K562 (cell line): Measurements from ENCODE around the gene AAMDC. TPM values are rescaled to one million over a fixed set of nuclear protein-coding genes. Genes with fewer than 3 reads are reported as not detected.

Experiments
- MAFF ChIP-seq: IDR thresholded peaks from 2 replicates; pipeline ENCODE4 v1.6.1; 2012; ENCODE audit warnings: low read length, improper control_type of control experiment
- MCM7 ChIP-seq, 2 experiments: fragments of 450-650 bp; IDR thresholded peaks; 2 replicates each; pipeline ENCODE4 v1.6.1; 2016 to 2018
- NONO ChIP-seq, 2 experiments: fragments of 200-400 bp in 1 of 2; fragments of 450-650 bp in 1 of 2; formaldehyde crosslinking in 1 of 2; IDR thresholded peaks; 2 replicates each; pipeline ENCODE4 v1.6.1; 2017; ENCODE audit warnings: low read depth in 2 of 2, mild to moderate bottlenecking in 2 of 2, moderate library complexity in 2 of 2, low read length in 1 of 2
- RBFOX2 ChIP-seq: fragments of 200-400 bp; formaldehyde crosslinking; IDR thresholded peaks from 2 replicates; pipeline ENCODE4 v1.6.1; 2017; ENCODE audit warnings: low read depth, mild to moderate bottlenecking, low read length, moderate library complexity
- SRSF1 ChIP-seq: fragments of 200-400 bp; formaldehyde crosslinking; IDR thresholded peaks from 2 replicates; pipeline ENCODE4 v1.6.1; 2017; ENCODE audit warnings: mild to moderate bottlenecking, low read depth, low read length, moderate library complexity
- TAF7 ChIP-seq: fragments of 450-650 bp; IDR thresholded peaks from 2 replicates; pipeline ENCODE4 v1.6.1; 2016; ENCODE audit warnings: missing genetic modification characterization, missing compliant biosample characterization
- ZNF263 ChIP-seq: sonication (generic); formaldehyde crosslinking; IDR thresholded peaks from 2 replicates; pipeline ENCODE4 v1.8.0; 2022; ENCODE audit warnings: mild to moderate bottlenecking, missing genetic modification reagents, borderline replicate concordance
- ZNF384 ChIP-seq: IDR thresholded peaks from 2 replicates; pipeline ENCODE4 v1.6.1; 2012; ENCODE audit warnings: low read depth, low read length, improper control_type of control experiment
- polyA plus RNA-seq, 8 experiments: library from polyadenylated mRNA; depleted of rRNA in 4 of 8; stranded (reverse) in 5 of 8; unstranded in 3 of 8; fragments of >200 nt; fragmentation: Nextera tagmentation in 2 of 8; fragmentation: Illumina TruSeq in 1 of 8; extraction: Ambion mirVana in 2 of 8; extraction: Trizol in 1 of 8; gene quantifications; 2 replicates each; pipeline versions ENCODE4 v1.2.1 to v1.2.3, GENCODE V29; 2011 to 2014; ENCODE audit warnings: inconsistent platforms in 1 of 8, missing spikeins in 1 of 8
- total RNA-seq, 7 experiments: library from RNA; depleted of rRNA in 6 of 7; stranded (reverse); fragments of >200 nt in 6 of 7; fragmentation: Illumina TruSeq in 2 of 7; extraction: Trizol in 2 of 7; gene quantifications; 2 replicates each; pipeline versions ENCODE4 v1.2.1 to v1.2.3, GENCODE V29; 2011 to 2021; ENCODE audit warnings: low replicate concordance in 1 of 7
- TF ChIP-seq, protein P1 (sequence below): sonication (generic); formaldehyde crosslinking; IDR thresholded peaks from 2 replicates; pipeline ENCODE4 v1.8.0; 2023; ENCODE audit warnings: missing genetic modification reagents, mild to moderate bottlenecking, borderline replicate concordance
- TF ChIP-seq, protein P2 (sequence below), 2 experiments: fragments of 450-650 bp; conservative IDR thresholded peaks; 2 replicates each; pipeline ENCODE4 v1.6.1; 2017; ENCODE audit warnings: mild to moderate bottlenecking in 2 of 2, moderate library complexity in 2 of 2
- TF ChIP-seq, protein P3 (sequence below), 2 experiments: fragments of 450-650 bp in 1 of 2; sonication (generic) in 1 of 2; formaldehyde crosslinking in 1 of 2; IDR thresholded peaks; 2 replicates each; pipeline versions ENCODE4 v1.7.1 to v1.9.0; 2016 to 2022; ENCODE audit warnings: inconsistent platforms in 1 of 2, mild to moderate bottlenecking in 1 of 2, missing genetic modification reagents in 1 of 2

AAMDC gene
- total and polyA plus RNA-seq, 9 of the 15 experiments (the other 6 are each of a cell fraction or from before 2014, with no cell fraction given), result 10.4 to 40.6 (median 15.6) TPM

DNA sequence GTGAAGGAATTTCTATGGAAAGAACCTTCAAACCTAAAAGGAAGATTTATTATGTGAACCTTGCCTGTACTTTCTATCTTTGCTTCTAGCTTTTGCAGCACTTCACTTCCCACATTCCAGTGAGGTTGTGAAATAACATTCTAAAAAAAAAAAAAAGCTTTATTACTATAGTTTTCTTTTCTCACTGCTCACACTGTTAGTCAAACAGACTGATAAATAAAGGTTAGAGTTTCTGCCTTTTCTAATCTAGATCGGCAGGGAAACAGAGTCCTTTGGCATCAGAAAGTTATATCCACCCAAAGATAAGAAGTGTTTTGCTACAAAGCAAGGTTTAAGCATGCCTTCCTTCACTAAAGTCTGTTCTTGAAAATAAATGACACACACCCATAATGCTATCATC is 2.8 kb downstream of the AAMDC start (continued):
- TF ChIP-seq, protein P1, sequence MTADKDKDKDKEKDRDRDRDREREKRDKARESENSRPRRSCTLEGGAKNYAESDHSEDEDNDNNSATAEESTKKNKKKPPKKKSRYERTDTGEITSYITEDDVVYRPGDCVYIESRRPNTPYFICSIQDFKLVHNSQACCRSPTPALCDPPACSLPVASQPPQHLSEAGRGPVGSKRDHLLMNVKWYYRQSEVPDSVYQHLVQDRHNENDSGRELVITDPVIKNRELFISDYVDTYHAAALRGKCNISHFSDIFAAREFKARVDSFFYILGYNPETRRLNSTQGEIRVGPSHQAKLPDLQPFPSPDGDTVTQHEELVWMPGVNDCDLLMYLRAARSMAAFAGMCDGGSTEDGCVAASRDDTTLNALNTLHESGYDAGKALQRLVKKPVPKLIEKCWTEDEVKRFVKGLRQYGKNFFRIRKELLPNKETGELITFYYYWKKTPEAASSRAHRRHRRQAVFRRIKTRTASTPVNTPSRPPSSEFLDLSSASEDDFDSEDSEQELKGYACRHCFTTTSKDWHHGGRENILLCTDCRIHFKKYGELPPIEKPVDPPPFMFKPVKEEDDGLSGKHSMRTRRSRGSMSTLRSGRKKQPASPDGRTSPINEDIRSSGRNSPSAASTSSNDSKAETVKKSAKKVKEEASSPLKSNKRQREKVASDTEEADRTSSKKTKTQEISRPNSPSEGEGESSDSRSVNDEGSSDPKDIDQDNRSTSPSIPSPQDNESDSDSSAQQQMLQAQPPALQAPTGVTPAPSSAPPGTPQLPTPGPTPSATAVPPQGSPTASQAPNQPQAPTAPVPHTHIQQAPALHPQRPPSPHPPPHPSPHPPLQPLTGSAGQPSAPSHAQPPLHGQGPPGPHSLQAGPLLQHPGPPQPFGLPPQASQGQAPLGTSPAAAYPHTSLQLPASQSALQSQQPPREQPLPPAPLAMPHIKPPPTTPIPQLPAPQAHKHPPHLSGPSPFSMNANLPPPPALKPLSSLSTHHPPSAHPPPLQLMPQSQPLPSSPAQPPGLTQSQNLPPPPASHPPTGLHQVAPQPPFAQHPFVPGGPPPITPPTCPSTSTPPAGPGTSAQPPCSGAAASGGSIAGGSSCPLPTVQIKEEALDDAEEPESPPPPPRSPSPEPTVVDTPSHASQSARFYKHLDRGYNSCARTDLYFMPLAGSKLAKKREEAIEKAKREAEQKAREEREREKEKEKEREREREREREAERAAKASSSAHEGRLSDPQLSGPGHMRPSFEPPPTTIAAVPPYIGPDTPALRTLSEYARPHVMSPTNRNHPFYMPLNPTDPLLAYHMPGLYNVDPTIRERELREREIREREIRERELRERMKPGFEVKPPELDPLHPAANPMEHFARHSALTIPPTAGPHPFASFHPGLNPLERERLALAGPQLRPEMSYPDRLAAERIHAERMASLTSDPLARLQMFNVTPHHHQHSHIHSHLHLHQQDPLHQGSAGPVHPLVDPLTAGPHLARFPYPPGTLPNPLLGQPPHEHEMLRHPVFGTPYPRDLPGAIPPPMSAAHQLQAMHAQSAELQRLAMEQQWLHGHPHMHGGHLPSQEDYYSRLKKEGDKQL (CRISPR knock-in tag), result no peak
- no peak for TF ChIP-seq SRSF1
- no peak for TF ChIP-seq ZNF263 (CRISPR knock-in tag)
- TF ChIP-seq NONO (IDR thresholded peaks at IDR 0.05; ENCODE audit: low read depth in 2 of 2, low read length in 1 of 2), result no peak
- TF ChIP-seq, protein P2, sequence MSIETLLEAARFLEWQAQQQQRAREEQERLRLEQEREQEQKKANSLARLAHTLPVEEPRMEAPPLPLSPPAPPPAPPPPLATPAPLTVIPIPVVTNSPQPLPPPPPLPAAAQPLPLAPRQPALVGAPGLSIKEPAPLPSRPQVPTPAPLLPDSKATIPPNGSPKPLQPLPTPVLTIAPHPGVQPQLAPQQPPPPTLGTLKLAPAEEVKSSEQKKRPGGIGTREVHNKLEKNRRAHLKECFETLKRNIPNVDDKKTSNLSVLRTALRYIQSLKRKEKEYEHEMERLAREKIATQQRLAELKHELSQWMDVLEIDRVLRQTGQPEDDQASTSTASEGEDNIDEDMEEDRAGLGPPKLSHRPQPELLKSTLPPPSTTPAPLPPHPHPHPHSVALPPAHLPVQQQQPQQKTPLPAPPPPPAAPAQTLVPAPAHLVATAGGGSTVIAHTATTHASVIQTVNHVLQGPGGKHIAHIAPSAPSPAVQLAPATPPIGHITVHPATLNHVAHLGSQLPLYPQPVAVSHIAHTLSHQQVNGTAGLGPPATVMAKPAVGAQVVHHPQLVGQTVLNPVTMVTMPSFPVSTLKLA (conservative IDR thresholded peaks at IDR 0.05), result no peak
- TF ChIP-seq MCM7 (IDR thresholded peaks at IDR 0.05), result no peak
- TF ChIP-seq MAFF, result no peak
- TF ChIP-seq TAF7 (tag), result no peak
- TF ChIP-seq RBFOX2, result no peak
- 0 out of 2 replicates have a peak, but pooled peaks have one; percentile 39 for TF ChIP-seq ZNF384
- TF ChIP-seq, protein P3, sequence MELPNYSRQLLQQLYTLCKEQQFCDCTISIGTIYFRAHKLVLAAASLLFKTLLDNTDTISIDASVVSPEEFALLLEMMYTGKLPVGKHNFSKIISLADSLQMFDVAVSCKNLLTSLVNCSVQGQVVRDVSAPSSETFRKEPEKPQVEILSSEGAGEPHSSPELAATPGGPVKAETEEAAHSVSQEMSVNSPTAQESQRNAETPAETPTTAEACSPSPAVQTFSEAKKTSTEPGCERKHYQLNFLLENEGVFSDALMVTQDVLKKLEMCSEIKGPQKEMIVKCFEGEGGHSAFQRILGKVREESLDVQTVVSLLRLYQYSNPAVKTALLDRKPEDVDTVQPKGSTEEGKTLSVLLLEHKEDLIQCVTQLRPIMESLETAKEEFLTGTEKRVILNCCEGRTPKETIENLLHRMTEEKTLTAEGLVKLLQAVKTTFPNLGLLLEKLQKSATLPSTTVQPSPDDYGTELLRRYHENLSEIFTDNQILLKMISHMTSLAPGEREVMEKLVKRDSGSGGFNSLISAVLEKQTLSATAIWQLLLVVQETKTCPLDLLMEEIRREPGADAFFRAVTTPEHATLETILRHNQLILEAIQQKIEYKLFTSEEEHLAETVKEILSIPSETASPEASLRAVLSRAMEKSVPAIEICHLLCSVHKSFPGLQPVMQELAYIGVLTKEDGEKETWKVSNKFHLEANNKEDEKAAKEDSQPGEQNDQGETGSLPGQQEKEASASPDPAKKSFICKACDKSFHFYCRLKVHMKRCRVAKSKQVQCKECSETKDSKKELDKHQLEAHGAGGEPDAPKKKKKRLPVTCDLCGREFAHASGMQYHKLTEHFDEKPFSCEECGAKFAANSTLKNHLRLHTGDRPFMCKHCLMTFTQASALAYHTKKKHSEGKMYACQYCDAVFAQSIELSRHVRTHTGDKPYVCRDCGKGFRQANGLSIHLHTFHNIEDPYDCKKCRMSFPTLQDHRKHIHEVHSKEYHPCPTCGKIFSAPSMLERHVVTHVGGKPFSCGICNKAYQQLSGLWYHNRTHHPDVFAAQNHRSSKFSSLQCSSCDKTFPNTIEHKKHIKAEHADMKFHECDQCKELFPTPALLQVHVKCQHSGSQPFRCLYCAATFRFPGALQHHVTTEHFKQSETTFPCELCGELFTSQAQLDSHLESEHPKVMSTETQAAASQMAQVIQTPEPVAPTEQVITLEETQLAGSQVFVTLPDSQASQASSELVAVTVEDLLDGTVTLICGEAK (IDR thresholded peaks at IDR 0.05), result peak; percentile 51; the same call in 1 of the 2 replicates
- TF ChIP-seq, protein P3 (CRISPR knock-in tag; IDR thresholded peaks at IDR 0.05), result no peak
